GM21529 (cell line): Measurements from ENCODE around the gene C5orf52.
"Not testable (repeated sequence)": the region's sequence is repeated elsewhere in the genome, so short reads cannot be mapped to it uniquely, and the experiment has no call there.

Experiments
- ATAC-seq: cut with Tn5 transposase; IDR thresholded peaks from one replicate; pipeline ENCODE4 v1.9.1; 2021; ENCODE audit not compliant: unreplicated experiment

Gene C5orf52

DNA sequence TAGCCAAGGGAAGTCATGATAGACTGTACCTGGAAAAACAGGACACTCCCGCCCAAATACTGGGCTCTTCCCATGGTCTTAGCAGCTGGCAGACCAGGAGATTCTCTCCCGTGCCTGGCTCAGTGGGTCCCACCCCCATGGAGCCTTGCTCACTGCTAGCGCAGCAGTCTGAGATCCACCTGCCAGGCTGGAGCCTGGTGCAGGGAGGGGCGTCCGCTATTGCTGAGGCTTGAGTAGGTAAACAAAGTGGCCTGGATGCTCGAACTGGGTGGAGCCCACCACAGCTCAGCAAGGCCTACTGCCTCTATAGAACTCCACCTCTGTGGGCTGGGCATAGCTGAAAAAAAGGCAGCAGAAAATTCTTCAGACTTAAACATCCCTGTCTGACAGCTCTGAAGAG, 49.8 kb downstream of the C5orf52 start:
- no peak for ATAC-seq

DNA sequence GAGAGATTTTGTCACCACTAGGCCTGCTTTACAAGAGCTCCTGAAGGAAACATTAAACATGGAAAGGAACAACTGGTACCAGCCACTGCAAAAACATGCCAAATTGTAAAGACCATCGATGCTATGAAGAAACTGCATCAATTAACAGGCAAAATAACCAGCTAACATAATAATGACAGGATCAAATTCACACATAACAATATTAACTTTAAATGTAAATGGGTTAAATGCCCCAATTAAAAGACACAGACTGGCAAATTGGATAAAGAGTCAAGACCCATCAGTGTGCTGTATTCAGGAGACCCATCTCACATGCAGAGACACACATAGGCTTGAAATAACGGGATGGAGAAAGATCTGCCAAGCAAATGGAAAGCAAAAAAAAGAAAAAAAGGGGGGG, 51.6 kb downstream of the C5orf52 start:
- ATAC-seq = not testable (repeated sequence)

DNA sequence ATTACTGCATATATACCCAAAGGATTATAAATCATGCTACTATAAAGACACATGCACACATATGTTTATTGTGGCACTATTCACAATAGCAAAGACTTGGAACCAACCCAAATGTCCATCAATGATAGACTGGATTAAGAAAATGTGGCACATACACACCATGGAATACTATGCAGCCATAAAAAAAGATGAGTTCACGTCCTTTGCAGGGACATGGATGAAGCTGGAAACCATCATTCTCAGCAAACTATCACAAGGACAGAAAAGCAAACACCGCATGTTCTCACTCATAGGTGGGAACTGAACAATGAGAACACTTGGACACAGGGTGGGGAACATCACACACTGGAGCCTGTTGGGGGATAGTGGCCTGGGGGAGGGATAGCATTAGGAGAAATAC, 55.3 kb downstream of the C5orf52 start:
- not testable (repeated sequence) for ATAC-seq

DNA sequence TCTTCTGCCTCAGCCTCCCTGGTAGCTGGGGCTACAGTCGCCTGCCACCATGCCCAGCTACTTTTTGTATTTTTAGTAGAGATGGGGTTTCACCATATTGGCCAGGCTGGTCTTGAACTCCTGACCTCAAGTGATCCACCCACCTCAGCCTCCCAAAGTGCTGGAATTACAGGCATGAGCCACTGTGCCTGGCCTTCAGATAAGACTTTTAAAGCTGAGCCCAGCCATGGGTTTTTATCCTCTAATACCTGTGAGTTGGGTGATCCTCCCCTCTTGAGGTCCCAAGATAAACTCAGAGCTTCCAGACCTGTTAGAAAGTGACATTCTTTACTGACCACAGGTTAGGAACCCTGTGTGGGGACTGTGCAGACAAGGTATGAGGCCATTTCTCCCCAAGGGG, 56.5 kb downstream of the C5orf52 start:
- not testable (repeated sequence) for ATAC-seq
